ENCODE measurements around the gene ZCWPW1.

The ZCWPW1 gene

GRCh38 chr7:100406767-100407166, 21.7 kb downstream of the ZCWPW1 start:
- Histone ChIP-seq H3K27me3 (ENCODE audit: insufficient read depth, poor library complexity, severe bottlenecking) (no peaks in the 10 kb centered on the region), H3K4me3 (ENCODE audit: severe bottlenecking) (no peak overlapping the region), H3K27ac (ENCODE audit: poor library complexity, severe bottlenecking) (no peak overlapping the region), H3K4me1 (ENCODE audit: insufficient read depth, poor library complexity, severe bottlenecking) (no peaks in the 10 kb centered on the region), H3K36me3 (ENCODE audit: low read depth) (no peaks in the 10 kb centered on the region), H3K9me3 (ENCODE audit: severe bottlenecking) (no peaks in the 10 kb centered on the region)
- TF ChIP-seq CTCF (IDR thresholded peaks at IDR 0.05; ENCODE audit: poor library complexity, severe bottlenecking) = no peak
- ATAC-seq (ENCODE audit: low read depth) (0 out of 3 replicates have a peak, but pooled peaks have one; percentile 24), DNase-seq (ENCODE audit: low spot score) (no peak)

DNA sequence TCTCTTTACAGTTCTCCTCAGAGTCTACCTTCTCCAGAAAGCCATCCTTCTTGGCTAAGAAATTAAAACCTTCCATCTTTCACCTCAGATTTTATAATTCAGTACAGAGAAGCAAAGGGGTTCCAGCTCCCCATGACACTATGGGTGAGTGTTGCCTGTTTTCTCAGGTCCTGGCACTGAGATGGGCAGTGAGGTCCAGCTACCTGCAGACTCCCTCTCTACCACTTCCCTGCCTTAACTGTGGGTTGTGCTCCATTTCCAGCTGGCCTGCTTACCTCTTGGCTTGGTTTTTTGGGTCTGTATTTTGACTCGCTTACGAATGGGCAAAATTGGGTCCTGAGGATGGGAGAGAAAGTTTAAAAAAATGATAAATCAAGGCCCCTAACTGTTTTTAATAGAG, 26.3 kb downstream of the ZCWPW1 start:
- no peak for ATAC-seq (ENCODE audit: low read depth)
- DNase-seq (ENCODE audit: low spot score) = no peak
- Histone ChIP-seq H3K4me3 (ENCODE audit: severe bottlenecking) (no peak overlapping the region), H3K36me3 (ENCODE audit: low read depth) (no peaks in the 10 kb centered on the region), H3K9me3 (ENCODE audit: severe bottlenecking) (no peaks in the 10 kb centered on the region), H3K4me1 (ENCODE audit: insufficient read depth, poor library complexity, severe bottlenecking) (no peaks in the 10 kb centered on the region), H3K27ac (ENCODE audit: poor library complexity, severe bottlenecking) (no peak overlapping the region), H3K27me3 (ENCODE audit: insufficient read depth, poor library complexity, severe bottlenecking) (no peaks in the 10 kb centered on the region)
- TF ChIP-seq CTCF (IDR thresholded peaks at IDR 0.05; ENCODE audit: poor library complexity, severe bottlenecking) = no peak

GRCh38 chr7:100401811-100402210, 26.7 kb downstream of the ZCWPW1 start:
- Histone ChIP-seq H3K36me3 (ENCODE audit: low read depth) (no peaks in the 10 kb centered on the region), H3K27me3 (ENCODE audit: insufficient read depth, poor library complexity, severe bottlenecking) (no peaks in the 10 kb centered on the region), H3K9me3 (ENCODE audit: severe bottlenecking) (no peaks in the 10 kb centered on the region), H3K4me3 (ENCODE audit: severe bottlenecking) (no peak overlapping the region), H3K4me1 (ENCODE audit: insufficient read depth, poor library complexity, severe bottlenecking) (no peaks in the 10 kb centered on the region), H3K27ac (ENCODE audit: poor library complexity, severe bottlenecking) (no peak overlapping the region)
- no peak for DNase-seq (ENCODE audit: low spot score)
- TF ChIP-seq CTCF (IDR thresholded peaks at IDR 0.05; ENCODE audit: poor library complexity, severe bottlenecking) = no peak
- ATAC-seq (ENCODE audit: low read depth) = no peak

- no peaks in the 10 kb centered on the region for H3K36me3 ChIP-seq (ENCODE audit: low read depth)
- no peak overlapping the region for H3K4me3 ChIP-seq (ENCODE audit: severe bottlenecking)
- H3K4me1 ChIP-seq (ENCODE audit: insufficient read depth, poor library complexity, severe bottlenecking) = no peaks in the 10 kb centered on the region
- no peaks in the 10 kb centered on the region for H3K27me3 ChIP-seq (ENCODE audit: insufficient read depth, poor library complexity, severe bottlenecking)
- H3K27ac ChIP-seq (ENCODE audit: poor library complexity, severe bottlenecking) = no peak overlapping the region
- no peak for TF ChIP-seq CTCF (IDR thresholded peaks at IDR 0.05; ENCODE audit: poor library complexity, severe bottlenecking)
- ATAC-seq (ENCODE audit: low read depth) (peak; percentile 43; the same call in 1 of the 3 replicates), DNase-seq (ENCODE audit: low spot score) (no peak)
- H3K9me3 ChIP-seq (ENCODE audit: severe bottlenecking) = no peaks in the 10 kb centered on the region
These were observed 27.8 kb downstream of the ZCWPW1 start for GRCh38 chr7:100400656-100401055.

DNA sequence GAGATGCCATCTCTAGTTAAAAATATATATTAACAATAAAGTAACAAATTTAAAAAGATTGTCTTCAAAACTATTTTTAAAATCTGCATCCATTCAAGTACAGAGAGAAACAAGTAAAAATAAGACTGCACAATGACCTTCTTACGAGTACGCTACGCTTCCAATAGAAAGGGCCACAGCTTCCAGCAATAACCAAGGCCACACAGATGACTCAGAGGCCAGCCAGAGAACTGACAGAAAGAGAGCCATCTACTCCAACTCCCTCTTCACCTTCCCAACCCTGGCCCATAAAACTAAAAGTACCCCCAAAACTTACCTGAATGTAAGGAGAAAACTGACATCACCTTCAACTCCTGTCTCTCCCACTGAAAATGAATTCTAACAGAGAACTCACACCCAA, 28.5 kb downstream of the ZCWPW1 start:
- no peaks in the 10 kb centered on the region for H3K27me3 ChIP-seq (ENCODE audit: insufficient read depth, poor library complexity, severe bottlenecking)
- DNase-seq (ENCODE audit: low spot score) = no peak
- H3K4me1 ChIP-seq (ENCODE audit: insufficient read depth, poor library complexity, severe bottlenecking) = no peaks in the 10 kb centered on the region
- no peak overlapping the region for H3K27ac ChIP-seq (ENCODE audit: poor library complexity, severe bottlenecking)
- TF ChIP-seq CTCF (IDR thresholded peaks at IDR 0.05; ENCODE audit: poor library complexity, severe bottlenecking) = no peak
- H3K9me3 ChIP-seq (ENCODE audit: severe bottlenecking) = no peaks in the 10 kb centered on the region
- no peak for ATAC-seq (ENCODE audit: low read depth)
- no peak overlapping the region for H3K4me3 ChIP-seq (ENCODE audit: severe bottlenecking)
- H3K36me3 ChIP-seq (ENCODE audit: low read depth) = no peaks in the 10 kb centered on the region

Data from RWPE2 (cell line).